ENCODE data around the gene PLCD4.
A peak's percentile ranks its signal among the peaks of the same experiment; 100 is the strongest.

The PLCD4 gene

GRCh38 chr2:218607436-218608115 is at the start of gene PLCD4:
Gene PLCD4, plus strand, starts transcription at chr2:218607899. Its CDS starts 7,841 bp downstream, at chr2:218615740.
- DNase-seq (ENCODE audit: low read depth in 2 of 2), result no peak

- no peak for DNase-seq (ENCODE audit: low read depth in 2 of 2)
These were observed 49.8 kb upstream of the PLCD4 start for GRCh38 chr2:218557941-218558340.

GRCh38 chr2:218558986-218559385 is 48.7 kb upstream of the PLCD4 start:
- no peak for DNase-seq (ENCODE audit: low read depth in 2 of 2)

GRCh38 chr2:218564056-218564455 is 43.6 kb upstream of the PLCD4 start:
- no peak for DNase-seq (ENCODE audit: low read depth in 2 of 2)

GRCh38 chr2:218566296-218566695 is 41.4 kb upstream of the PLCD4 start:
- no peak for DNase-seq (ENCODE audit: low read depth in 2 of 2)

GRCh38 chr2:218567797-218568189 is 39.9 kb upstream of the PLCD4 start:
- DNase-seq (ENCODE audit: low read depth in 2 of 2), result peak in 1 of 2 donors; percentile 55

GRCh38 chr2:218568190-218569037 is 39.3 kb upstream of the PLCD4 start, which contains the start of the genes CNOT9 and USP37:
Gene CNOT9, plus strand, starts transcription at chr2:218568839. Its CDS starts 116 bp downstream, at chr2:218568955.
Gene USP37, minus strand, starts transcription at chr2:218568351. Its CDS starts 9,698 bp downstream, at chr2:218558653.
- DNase-seq (ENCODE audit: low read depth in 2 of 2), result peak; percentile 99 to 100

GRCh38 chr2:218569038-218569431 is 38.7 kb upstream of the PLCD4 start:
- peak; percentile 16 to 39 for DNase-seq (ENCODE audit: low read depth in 2 of 2)

- DNase-seq (ENCODE audit: low read depth in 2 of 2), result no peak
These were observed 37.8 kb upstream of the PLCD4 start for GRCh38 chr2:218569661-218570500.

- no peak for DNase-seq (ENCODE audit: low read depth in 2 of 2)
These were observed 36.8 kb upstream of the PLCD4 start for GRCh38 chr2:218570850-218571249.

- no peak for DNase-seq (ENCODE audit: low read depth in 2 of 2)
These were observed 30.8 kb upstream of the PLCD4 start for GRCh38 chr2:218576854-218577253.

GRCh38 chr2:218577482-218578220 is 30.0 kb upstream of the PLCD4 start:
- DNase-seq (ENCODE audit: low read depth in 2 of 2), result no peak

GRCh38 chr2:218578272-218578877 is 29.3 kb upstream of the PLCD4 start:
- no peak for DNase-seq (ENCODE audit: low read depth in 2 of 2)

- no peak for DNase-seq (ENCODE audit: low read depth in 2 of 2)
These were observed 25.6 kb upstream of the PLCD4 start for GRCh38 chr2:218582076-218582475.

GRCh38 chr2:218583983-218584850 is 23.5 kb upstream of the PLCD4 start:
- DNase-seq (ENCODE audit: low read depth in 2 of 2), result no peak

- DNase-seq (ENCODE audit: low read depth in 2 of 2), result no peak
These were observed 22.2 kb upstream of the PLCD4 start for GRCh38 chr2:218585541-218585940.

GRCh38 chr2:218605432-218605831 is 2.3 kb upstream of the PLCD4 start:
- DNase-seq (ENCODE audit: low read depth in 2 of 2), result no peak

GRCh38 chr2:218615868-218616315 is 8.2 kb downstream of the PLCD4 start:
- no peak for DNase-seq (ENCODE audit: low read depth in 2 of 2)

- no peak for DNase-seq (ENCODE audit: low read depth in 2 of 2)
These were observed 10.6 kb downstream of the PLCD4 start for GRCh38 chr2:218618102-218618860.
